ENCODE data around the gene MAP3K3.

Gene MAP3K3

GRCh38 chr17:63653050-63653449 lies 30.8 kb downstream of the MAP3K3 start:
- no peak for DNase-seq

GRCh38 chr17:63657786-63658185 lies 35.6 kb downstream of the MAP3K3 start:
- DNase-seq: no peak

GRCh38 chr17:63658366-63658765 lies 36.1 kb downstream of the MAP3K3 start:
- DNase-seq: no peak

GRCh38 chr17:63659850-63660249 lies 37.6 kb downstream of the MAP3K3 start:
- no peak for DNase-seq

GRCh38 chr17:63665527-63666214 lies 43.5 kb downstream of the MAP3K3 start:
- peak; percentile 12 for DNase-seq

GRCh38 chr17:63672856-63673255 lies 50.6 kb downstream of the MAP3K3 start:
- no peak for DNase-seq

GRCh38 chr17:63675231-63675606 lies 53.0 kb downstream of the MAP3K3 start:
- no peak for DNase-seq

GRCh38 chr17:63675607-63676546 lies 53.7 kb downstream of the MAP3K3 start:
- no peak for DNase-seq

- no peak for DNase-seq
Measured at GRCh38 chr17:63676584-63676983, 54.4 kb downstream of the MAP3K3 start.

- DNase-seq: no peak
Measured at GRCh38 chr17:63679214-63679613, 57.0 kb downstream of the MAP3K3 start.

GRCh38 chr17:63680700-63681099 lies 58.5 kb downstream of the MAP3K3 start:
- no peak for DNase-seq

GRCh38 chr17:63681530-63681929 lies 59.3 kb downstream of the MAP3K3 start:
- no peak for DNase-seq

- no peak for DNase-seq
Measured at GRCh38 chr17:63682441-63682840, 60.2 kb downstream of the MAP3K3 start.

- no peak for DNase-seq
Measured at GRCh38 chr17:63682981-63683380, 60.8 kb downstream of the MAP3K3 start.

GRCh38 chr17:63685041-63685440 lies 62.8 kb downstream of the MAP3K3 start:
- DNase-seq: no peak

GRCh38 chr17:63685578-63685977 lies 63.4 kb downstream of the MAP3K3 start:
- no peak for DNase-seq

- DNase-seq: no peak
Measured at GRCh38 chr17:63686138-63686685, 64.0 kb downstream of the MAP3K3 start.

GRCh38 chr17:63688396-63689020 lies 66.3 kb downstream of the MAP3K3 start:
- no peak for DNase-seq

GRCh38 chr17:63689479-63689878 lies 67.3 kb downstream of the MAP3K3 start:
- DNase-seq: no peak

GRCh38 chr17:63692195-63692816 lies 70.1 kb downstream of the MAP3K3 start:
- DNase-seq: no peak

GRCh38 chr17:63693411-63694113 lies 71.3 kb downstream of the MAP3K3 start:
- no peak for DNase-seq

- DNase-seq: peak; percentile 52
Measured at GRCh38 chr17:63694229-63694949, 72.2 kb downstream of the MAP3K3 start.
